Measurements from ENCODE around the gene AFF1.
"Not testable (repeated sequence)": the region's sequence is repeated elsewhere in the genome, so short reads cannot be mapped to it uniquely, and the experiment has no call there.

Gene AFF1

DNA sequence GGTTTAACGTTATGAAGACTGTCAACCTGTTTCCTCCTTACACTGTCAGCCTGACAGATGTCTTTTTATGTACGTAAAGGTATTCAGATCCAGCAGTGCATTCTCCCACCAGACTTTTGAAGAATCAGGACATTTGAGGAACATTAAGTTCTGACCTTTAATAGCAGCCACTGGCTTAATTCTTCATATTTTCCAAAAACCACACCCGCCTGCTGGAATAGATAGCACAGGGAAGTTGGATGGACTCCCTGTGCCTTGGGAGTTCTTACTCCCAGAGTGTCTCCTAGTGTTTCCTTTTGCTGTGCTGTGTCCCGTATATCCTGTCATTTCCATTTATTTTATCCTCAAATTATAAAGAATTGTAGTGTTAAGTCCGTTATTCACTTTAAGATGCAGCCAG, 94.5 kb downstream of the AFF1 start:
- Histone ChIP-seq H3K27ac (ENCODE audit: low read length) (peak overlapping the region; percentile 50), H3K9me3 (ENCODE audit: control insufficient read depth in 2 of 2, low read length in 2 of 2) (no peaks in the 10 kb centered on the region), H3K36me3 (ENCODE audit: control insufficient read depth in 2 of 2, insufficient read depth in 2 of 2, low read length in 2 of 2) (no peaks in the 10 kb centered on the region), H3K27me3 (ENCODE audit: control insufficient read depth in 1 of 2, insufficient read depth in 2 of 2, low read length in 2 of 2) (no peaks in the 10 kb centered on the region), H3K4me1 (ENCODE audit: control insufficient read depth, insufficient read depth, low read length) (peaks cover 56% of the 10 kb centered on the region), H3K4me3 (ENCODE audit: low read length in 2 of 2) (peak overlapping the region; percentile 7 to 35), H3K9ac (ENCODE audit: low read length in 2 of 2) (no peak overlapping the region)

DNA sequence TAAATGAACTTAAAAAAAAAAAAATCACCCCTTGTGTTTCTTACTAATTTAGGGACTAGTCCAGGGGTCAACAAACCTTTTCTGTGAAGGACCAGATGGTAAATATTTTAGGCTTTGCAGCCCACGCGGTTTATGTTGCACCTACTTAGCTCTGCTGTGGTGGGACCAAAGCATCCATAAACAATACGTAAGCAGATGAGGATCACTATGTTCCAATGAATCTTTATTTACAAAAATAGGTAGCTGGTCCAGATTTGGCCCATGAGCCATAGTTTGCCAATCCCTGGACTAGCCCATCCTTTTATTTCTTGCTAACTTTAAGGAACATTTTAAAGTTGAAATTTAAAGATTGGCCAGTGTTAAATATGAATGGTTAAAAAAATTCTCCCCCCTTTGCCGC, 95.3 kb downstream of the AFF1 start:
- Histone ChIP-seq H3K27me3 (ENCODE audit: control insufficient read depth in 1 of 2, insufficient read depth in 2 of 2, low read length in 2 of 2) (no peaks in the 10 kb centered on the region), H3K9me3 (ENCODE audit: control insufficient read depth in 2 of 2, low read length in 2 of 2) (no peaks in the 10 kb centered on the region), H3K4me3 (ENCODE audit: low read length in 2 of 2) (no peak overlapping the region), H3K9ac (ENCODE audit: low read length in 2 of 2) (no peak overlapping the region), H3K4me1 (ENCODE audit: control insufficient read depth, insufficient read depth, low read length) (peaks cover 54% of the 10 kb centered on the region), H3K27ac (ENCODE audit: low read length) (peak overlapping the region; percentile 32), H3K36me3 (ENCODE audit: control insufficient read depth in 2 of 2, insufficient read depth in 2 of 2, low read length in 2 of 2) (no peaks in the 10 kb centered on the region)

DNA sequence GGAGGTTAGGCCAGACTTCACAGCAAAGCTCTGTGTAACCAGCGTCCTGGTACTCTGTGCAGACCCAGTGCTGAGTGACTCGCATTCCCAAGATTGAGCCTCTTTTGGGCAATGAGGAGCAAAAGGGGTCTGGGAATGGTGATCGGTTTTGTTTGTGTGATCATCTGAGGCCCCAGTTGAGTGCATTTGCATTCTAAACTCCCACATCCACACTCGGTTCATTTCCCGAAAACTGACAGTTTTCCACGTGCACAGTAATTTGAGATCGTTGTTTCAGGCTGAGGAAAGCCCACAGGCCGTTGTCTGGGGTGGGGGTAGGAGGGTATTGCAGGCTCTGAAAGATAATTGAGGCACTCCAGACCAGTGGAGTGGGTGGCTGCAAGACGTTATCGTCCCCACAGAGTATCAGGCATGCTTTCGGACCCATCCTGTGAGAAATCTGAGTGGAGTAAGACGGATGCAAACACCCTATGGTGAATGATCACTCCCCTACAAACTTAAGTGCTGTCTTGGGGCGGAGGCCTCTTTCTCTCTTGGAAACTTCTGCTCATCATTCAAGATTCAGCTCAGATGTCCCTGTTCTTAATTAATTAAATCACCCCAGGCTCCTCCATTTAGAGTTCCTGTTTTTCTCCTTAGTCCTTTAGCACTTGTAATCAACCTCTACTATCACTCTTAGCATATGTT, 96.1 kb downstream of the AFF1 start:
- H3K4me1 ChIP-seq (ENCODE audit: control insufficient read depth, insufficient read depth, low read length): peaks cover 49% of the 10 kb centered on the region
- H3K9me3 ChIP-seq (ENCODE audit: control insufficient read depth in 2 of 2, low read length in 2 of 2): no peaks in the 10 kb centered on the region
- H3K36me3 ChIP-seq (ENCODE audit: control insufficient read depth in 2 of 2, insufficient read depth in 2 of 2, low read length in 2 of 2): no peaks in the 10 kb centered on the region
- no peaks in the 10 kb centered on the region for H3K27me3 ChIP-seq (ENCODE audit: control insufficient read depth in 1 of 2, insufficient read depth in 2 of 2, low read length in 2 of 2)
- peak overlapping the region in 1 of 2 donors; percentile 14 for H3K9ac ChIP-seq (ENCODE audit: low read length in 2 of 2)
- H3K27ac ChIP-seq (ENCODE audit: low read length): peak overlapping the region; percentile 53
- H3K4me3 ChIP-seq (ENCODE audit: low read length in 2 of 2): peak overlapping the region; percentile 58 to 61

DNA sequence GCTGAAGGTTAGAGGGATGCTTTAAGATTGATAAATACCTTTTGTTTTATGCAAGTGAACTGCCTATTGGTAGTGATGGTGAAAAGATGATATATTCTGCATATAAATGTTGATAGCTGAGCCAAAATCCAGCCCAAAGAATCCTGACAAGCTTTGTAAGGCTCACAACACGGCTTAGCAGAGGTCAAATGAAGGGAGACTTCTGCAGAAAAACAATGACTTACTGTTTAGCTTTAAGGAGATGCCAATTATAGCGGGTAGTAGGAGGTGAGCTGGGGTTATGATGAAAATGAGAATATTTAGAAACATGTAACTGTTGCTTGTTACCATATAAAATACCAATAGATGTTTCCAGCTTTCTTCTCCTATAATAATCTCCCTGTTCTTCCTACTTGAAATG, 97.1 kb downstream of the AFF1 start:
- H3K4me3 ChIP-seq (ENCODE audit: low read length in 2 of 2): peak overlapping the region; percentile 23 to 31

DNA sequence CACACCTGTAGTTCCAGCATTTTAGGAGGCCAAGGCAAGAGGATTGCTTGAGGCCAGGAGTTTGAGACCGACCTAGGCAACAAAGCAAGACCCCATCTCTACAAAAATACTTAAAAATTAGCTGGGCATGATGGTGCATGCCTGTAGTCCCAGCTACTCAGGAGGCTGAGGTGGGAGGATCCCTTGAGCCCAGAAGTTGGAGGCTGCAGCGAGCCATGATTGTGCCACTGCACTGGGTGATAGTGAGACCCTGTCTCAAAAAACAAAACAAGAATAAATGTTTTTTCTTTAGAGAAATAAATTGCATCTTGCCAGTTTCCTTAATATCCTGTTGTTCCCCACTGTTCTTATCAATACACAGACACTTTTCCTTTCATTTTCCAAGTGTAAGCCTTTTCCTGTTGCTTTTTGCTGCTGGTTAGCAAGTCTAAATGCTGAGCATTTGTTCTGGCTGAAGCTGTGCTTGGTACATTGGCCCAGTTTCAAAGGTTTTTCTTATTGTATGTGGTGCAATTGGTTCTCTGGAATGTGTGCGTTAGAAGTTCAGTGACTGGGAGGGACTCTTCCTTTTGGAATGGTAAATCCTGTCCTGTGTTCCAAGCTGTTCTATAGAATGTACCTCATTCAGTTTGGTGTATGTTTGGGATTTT, 98.2 kb downstream of the AFF1 start:
- Histone ChIP-seq H3K27me3 (ENCODE audit: control insufficient read depth in 1 of 2, insufficient read depth in 2 of 2, low read length in 2 of 2) (no peaks in the 10 kb centered on the region), H3K4me1 (ENCODE audit: control insufficient read depth, insufficient read depth, low read length) (peaks cover 63% of the 10 kb centered on the region), H3K36me3 (ENCODE audit: control insufficient read depth in 2 of 2, insufficient read depth in 2 of 2, low read length in 2 of 2) (no peaks in the 10 kb centered on the region), H3K9ac (ENCODE audit: low read length in 2 of 2) (peak overlapping the region in 1 of 2 donors; percentile 22), H3K27ac (ENCODE audit: low read length) (peak overlapping the region; percentile 12), H3K9me3 (ENCODE audit: control insufficient read depth in 2 of 2, low read length in 2 of 2) (no peaks in the 10 kb centered on the region), H3K4me3 (ENCODE audit: low read length in 2 of 2) (peak overlapping the region; percentile 10 to 36)

More for the DNA sequence above, 97.1 kb downstream of the AFF1 start:
- H3K9ac ChIP-seq (ENCODE audit: low read length in 2 of 2): peak overlapping the region; percentile 6 to 19
- H3K4me1 ChIP-seq (ENCODE audit: control insufficient read depth, insufficient read depth, low read length): peaks cover 54% of the 10 kb centered on the region
- peak overlapping the region; percentile 53 for H3K27ac ChIP-seq (ENCODE audit: low read length)
- H3K36me3 ChIP-seq (ENCODE audit: control insufficient read depth in 2 of 2, insufficient read depth in 2 of 2, low read length in 2 of 2): no peaks in the 10 kb centered on the region
- H3K27me3 ChIP-seq (ENCODE audit: control insufficient read depth in 1 of 2, insufficient read depth in 2 of 2, low read length in 2 of 2): no peaks in the 10 kb centered on the region
- H3K9me3 ChIP-seq (ENCODE audit: control insufficient read depth in 2 of 2, low read length in 2 of 2): no peaks in the 10 kb centered on the region

DNA sequence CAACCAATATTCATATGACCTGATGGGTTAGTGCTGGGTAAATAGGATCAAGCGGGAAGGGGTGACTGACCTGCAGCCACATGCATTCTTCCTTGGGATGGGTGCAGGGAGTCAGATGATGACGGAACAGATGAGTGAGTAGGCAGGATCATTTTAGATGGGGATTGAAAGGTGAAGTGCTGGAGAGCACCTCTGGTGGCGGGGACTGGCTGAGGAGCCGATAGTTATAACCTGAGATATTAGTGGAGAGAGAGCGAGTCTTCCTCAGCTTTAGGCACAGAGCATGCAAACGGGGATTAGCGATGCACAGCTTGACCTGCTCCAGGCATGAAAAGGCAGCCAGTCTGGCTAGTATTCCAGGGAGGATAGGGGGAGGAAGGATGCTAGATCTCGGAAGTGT, 99.1 kb downstream of the AFF1 start:
- Histone ChIP-seq H3K36me3 (ENCODE audit: control insufficient read depth in 2 of 2, insufficient read depth in 2 of 2, low read length in 2 of 2) (no peaks in the 10 kb centered on the region), H3K27ac (ENCODE audit: low read length) (peak overlapping the region; percentile 42), H3K27me3 (ENCODE audit: control insufficient read depth in 1 of 2, insufficient read depth in 2 of 2, low read length in 2 of 2) (no peaks in the 10 kb centered on the region), H3K9ac (ENCODE audit: low read length in 2 of 2) (no peak overlapping the region), H3K4me3 (ENCODE audit: low read length in 2 of 2) (peak overlapping the region in 1 of 2 donors; percentile 24), H3K4me1 (ENCODE audit: control insufficient read depth, insufficient read depth, low read length) (peaks cover 68% of the 10 kb centered on the region), H3K9me3 (ENCODE audit: control insufficient read depth in 2 of 2, low read length in 2 of 2) (no peaks in the 10 kb centered on the region)

DNA sequence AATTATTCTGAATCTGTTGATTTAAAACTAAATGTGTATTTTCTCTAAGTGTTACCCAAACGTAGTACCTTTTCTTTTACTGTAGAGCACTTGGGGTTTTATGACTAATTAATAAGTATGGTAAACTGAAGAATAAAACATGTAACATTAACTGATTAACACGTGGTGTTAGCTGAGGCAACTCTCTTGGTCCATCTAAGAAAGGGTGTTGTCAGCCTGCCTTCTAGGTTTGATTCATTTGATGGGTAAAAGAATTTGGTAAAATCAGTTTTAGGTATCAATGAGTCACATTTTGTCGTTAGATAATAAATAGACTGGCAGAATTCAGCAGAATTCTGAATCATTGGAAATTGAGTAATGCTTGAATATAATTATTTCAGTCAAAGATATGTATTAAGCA, 99.7 kb downstream of the AFF1 start:
- H3K27ac ChIP-seq (ENCODE audit: low read length): no peak overlapping the region
- no peak overlapping the region for H3K9ac ChIP-seq (ENCODE audit: low read length in 2 of 2)
- H3K27me3 ChIP-seq (ENCODE audit: control insufficient read depth in 1 of 2, insufficient read depth in 2 of 2, low read length in 2 of 2): no peaks in the 10 kb centered on the region
- no peaks in the 10 kb centered on the region for H3K9me3 ChIP-seq (ENCODE audit: control insufficient read depth in 2 of 2, low read length in 2 of 2)
- no peaks in the 10 kb centered on the region for H3K36me3 ChIP-seq (ENCODE audit: control insufficient read depth in 2 of 2, insufficient read depth in 2 of 2, low read length in 2 of 2)
- no peak overlapping the region for H3K4me3 ChIP-seq (ENCODE audit: low read length in 2 of 2)
- H3K4me1 ChIP-seq (ENCODE audit: control insufficient read depth, insufficient read depth, low read length): peaks cover 69% of the 10 kb centered on the region

DNA sequence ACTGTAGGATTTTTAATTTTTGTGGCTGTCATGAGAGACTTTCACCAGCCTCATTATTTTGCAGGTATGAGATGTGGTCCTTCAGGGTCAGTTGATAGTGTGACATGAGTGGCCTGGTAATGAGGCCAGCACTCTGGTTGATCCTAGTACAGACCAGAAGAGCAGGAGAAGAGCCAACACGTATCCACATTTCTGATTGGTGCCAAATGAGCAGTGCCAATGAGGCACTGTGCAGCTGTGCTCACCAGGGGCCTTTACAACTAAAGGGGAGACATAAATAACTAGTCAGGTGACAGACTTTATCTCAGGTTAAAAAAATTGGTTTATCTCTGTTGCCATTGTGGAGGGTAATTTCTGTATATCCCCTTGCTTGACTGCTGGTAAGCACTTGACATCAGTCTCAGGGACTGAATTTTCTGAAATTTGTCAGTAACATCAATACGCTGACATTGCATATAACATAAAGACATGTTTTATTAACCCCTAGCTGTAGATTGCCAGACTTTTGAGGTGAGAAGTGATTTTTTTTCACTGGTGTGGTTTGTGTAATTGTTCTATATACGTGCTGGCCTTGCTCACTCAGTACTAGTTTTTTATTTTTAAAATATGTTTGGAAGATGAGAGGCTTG, 101.2 kb downstream of the AFF1 start:
- Histone ChIP-seq H3K27me3 (ENCODE audit: control insufficient read depth in 1 of 2, insufficient read depth in 2 of 2, low read length in 2 of 2) (no peaks in the 10 kb centered on the region), H3K9ac (ENCODE audit: low read length in 2 of 2) (peak overlapping the region in 1 of 2 donors; percentile 22), H3K4me1 (ENCODE audit: control insufficient read depth, insufficient read depth, low read length) (peaks cover 63% of the 10 kb centered on the region), H3K27ac (ENCODE audit: low read length) (peak overlapping the region; percentile 64), H3K9me3 (ENCODE audit: control insufficient read depth in 2 of 2, low read length in 2 of 2) (no peaks in the 10 kb centered on the region), H3K4me3 (ENCODE audit: low read length in 2 of 2) (no peak overlapping the region), H3K36me3 (ENCODE audit: control insufficient read depth in 2 of 2, insufficient read depth in 2 of 2, low read length in 2 of 2) (no peaks in the 10 kb centered on the region)

DNA sequence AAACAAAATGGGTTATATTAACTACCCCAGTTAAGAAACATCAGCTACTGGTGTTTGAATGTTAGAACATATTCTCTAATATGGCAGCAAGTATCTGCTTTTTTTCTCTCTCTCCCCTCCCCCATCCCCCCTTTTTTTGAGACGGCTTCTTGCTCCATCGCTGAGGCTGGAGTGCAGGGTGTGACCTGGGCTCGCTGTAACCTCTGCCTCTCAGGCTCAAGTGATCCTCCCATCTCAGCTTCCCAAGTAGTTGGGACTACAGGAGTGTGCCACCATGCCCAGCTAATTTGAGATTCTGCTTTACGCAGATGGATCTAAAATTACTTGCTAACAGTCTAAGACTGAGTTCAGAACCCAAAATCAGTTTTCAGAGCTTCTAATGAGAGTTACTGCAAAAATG, 101.9 kb downstream of the AFF1 start:
- Histone ChIP-seq H3K4me3 (ENCODE audit: low read length in 2 of 2) (no peak overlapping the region), H3K27ac (ENCODE audit: low read length) (peak overlapping the region; percentile 64), H3K9me3 (ENCODE audit: control insufficient read depth in 2 of 2, low read length in 2 of 2) (no peaks in the 10 kb centered on the region), H3K36me3 (ENCODE audit: control insufficient read depth in 2 of 2, insufficient read depth in 2 of 2, low read length in 2 of 2) (no peaks in the 10 kb centered on the region), H3K9ac (ENCODE audit: low read length in 2 of 2) (peak overlapping the region in 1 of 2 donors; percentile 23), H3K27me3 (ENCODE audit: control insufficient read depth in 1 of 2, insufficient read depth in 2 of 2, low read length in 2 of 2) (no peaks in the 10 kb centered on the region), H3K4me1 (ENCODE audit: control insufficient read depth, insufficient read depth, low read length) (peaks cover 66% of the 10 kb centered on the region)

DNA sequence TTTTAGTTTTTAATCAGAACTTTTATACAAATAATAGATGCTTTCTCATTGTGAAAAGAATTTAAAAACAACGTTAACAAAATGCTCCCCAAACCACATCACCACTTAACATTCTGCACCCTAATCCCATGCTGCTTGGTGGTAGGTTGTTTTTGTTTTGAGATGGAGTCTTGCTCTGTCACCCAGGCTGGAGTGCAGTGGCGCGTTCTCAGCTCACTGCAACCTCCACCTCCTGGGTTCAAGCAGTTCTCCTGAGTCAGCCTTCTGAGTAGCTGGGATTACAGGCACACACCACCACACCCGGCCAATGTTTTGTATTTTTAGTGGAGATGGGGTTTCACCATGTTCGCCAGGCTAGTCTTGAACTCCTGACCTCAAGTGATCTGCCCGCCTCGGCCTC, 102.4 kb downstream of the AFF1 start:
- not testable (repeated sequence) for H3K9ac ChIP-seq (ENCODE audit: low read length in 2 of 2); H3K9me3 ChIP-seq (ENCODE audit: control insufficient read depth in 2 of 2, low read length in 2 of 2); H3K4me3 ChIP-seq (ENCODE audit: low read length in 2 of 2); H3K27me3 ChIP-seq (ENCODE audit: control insufficient read depth in 1 of 2, insufficient read depth in 2 of 2, low read length in 2 of 2); H3K36me3 ChIP-seq (ENCODE audit: control insufficient read depth in 2 of 2, insufficient read depth in 2 of 2, low read length in 2 of 2)
- H3K27ac ChIP-seq (ENCODE audit: low read length): peak overlapping the region; percentile 64
- H3K4me1 ChIP-seq (ENCODE audit: control insufficient read depth, insufficient read depth, low read length): peaks cover 67% of the 10 kb centered on the region
